Measurements from ENCODE around the gene PLAAT3.

GRCh38 chr11:63547061-63547460, 67.2 kb downstream of the PLAAT3 start:
- TF ChIP-seq CTCF (IDR thresholded peaks at IDR 0.05) (no peak), POLR2A (IDR thresholded peaks at IDR 0.05) (no peak)

Data from right lobe of liver (tissue), 4 donors.